ENCODE data around the gene CMTM1. TPM values are rescaled to one million over a fixed set of nuclear protein-coding genes. Genes with fewer than 3 reads are reported as not detected.

The CMTM1 gene, protein sequence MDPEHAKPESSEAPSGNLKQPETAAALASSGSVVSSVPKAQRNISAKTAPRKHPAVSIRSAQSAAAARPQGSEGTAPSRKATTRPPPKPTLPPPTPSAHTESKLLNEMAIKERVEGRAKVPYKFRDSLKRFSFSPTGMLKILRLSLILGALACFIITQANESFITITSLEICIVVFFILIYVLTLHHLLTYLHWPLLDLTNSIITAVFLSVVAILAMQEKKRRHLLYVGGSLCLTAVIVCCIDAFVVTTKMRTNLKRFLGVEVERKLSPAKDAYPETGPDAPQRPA
- 0.95 and 1.9 TPM in 2 replicates for total RNA-seq

- intact Hi-C loops (cut with micrococcal nuclease), result no loop called here
- no peak within 1 kb of the TSS for H3K27ac Mint-ChIP-seq
- H3K27me3 Mint-ChIP-seq, result no peaks in the 10 kb centered on the region
- ATAC-seq (ENCODE audit: low read depth), result no peak
- TF ChIP-seq CTCF (IDR thresholded peaks at IDR 0.05), result no peak
- peaks cover 9% of the 10 kb centered on the region for H3K4me1 Mint-ChIP-seq
- ChIA-PET POLR2A (interaction anchor here (0.7 kb wide), 1 partner anchor 16 kb away, joined by 6 read pairs; the partner anchor contains the start of gene TK2), CTCF (no interaction called here)
- no peaks in the 10 kb centered on the region for H3K9me3 Mint-ChIP-seq
- peaks cover 39% of the 10 kb centered on the region for H3K36me3 Mint-ChIP-seq (ENCODE audit: low read depth)
- no peak within 1 kb of the TSS for H3K4me3 Mint-ChIP-seq
- no peak for DNase-seq
Observed at GRCh38 chr16:66566051-66566901, at the start of gene CMTM1. TSS of gene CMTM1 (plus strand) at chr16:66566439. CDS start at chr16:66566514, 75 bp downstream.

DNA sequence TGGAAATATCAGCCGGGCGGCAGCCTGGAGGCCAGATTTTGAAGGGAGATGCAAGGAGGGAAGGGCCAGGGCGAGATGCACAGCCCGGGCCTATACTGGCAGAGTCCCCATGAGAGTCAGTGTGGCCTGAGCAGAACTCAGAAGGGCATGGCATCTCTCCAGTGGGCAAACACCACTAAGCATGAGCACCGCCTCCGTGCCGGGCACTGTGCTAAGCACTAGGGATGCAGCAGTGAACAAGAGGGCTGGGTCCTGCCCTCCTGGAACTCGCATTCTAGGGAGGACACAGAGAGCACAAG lies 49.8 kb upstream of the CMTM1 start:
- H3K4me1 Mint-ChIP-seq, result peaks cover 61% of the 10 kb centered on the region
- CTCF ChIA-PET, result no interaction called here
- H3K27ac Mint-ChIP-seq, result peak overlapping the region; percentile 99
- TF ChIP-seq CTCF (IDR thresholded peaks at IDR 0.05), result no peak
- DNase-seq (no peak), ATAC-seq (ENCODE audit: low read depth) (peak; percentile 21)
- H3K27me3 Mint-ChIP-seq, result no peaks in the 10 kb centered on the region
- H3K36me3 Mint-ChIP-seq (ENCODE audit: low read depth), result no peaks in the 10 kb centered on the region
- H3K9me3 Mint-ChIP-seq, result no peaks in the 10 kb centered on the region
- H3K4me3 Mint-ChIP-seq, result peak overlapping the region; percentile 90
- POLR2A ChIA-PET, result interaction anchor here (9.8 kb wide), 1 partner anchor 33 kb away, joined by 162 read pairs; the partner anchor contains the start of genes CKLF and TK2
- intact Hi-C loops (cut with micrococcal nuclease), result loop anchor here (1.0 to 2.0 kb wide), 4 partner anchors 8 to 110 kb away; no protein-coding TSS in a partner anchor

DNA sequence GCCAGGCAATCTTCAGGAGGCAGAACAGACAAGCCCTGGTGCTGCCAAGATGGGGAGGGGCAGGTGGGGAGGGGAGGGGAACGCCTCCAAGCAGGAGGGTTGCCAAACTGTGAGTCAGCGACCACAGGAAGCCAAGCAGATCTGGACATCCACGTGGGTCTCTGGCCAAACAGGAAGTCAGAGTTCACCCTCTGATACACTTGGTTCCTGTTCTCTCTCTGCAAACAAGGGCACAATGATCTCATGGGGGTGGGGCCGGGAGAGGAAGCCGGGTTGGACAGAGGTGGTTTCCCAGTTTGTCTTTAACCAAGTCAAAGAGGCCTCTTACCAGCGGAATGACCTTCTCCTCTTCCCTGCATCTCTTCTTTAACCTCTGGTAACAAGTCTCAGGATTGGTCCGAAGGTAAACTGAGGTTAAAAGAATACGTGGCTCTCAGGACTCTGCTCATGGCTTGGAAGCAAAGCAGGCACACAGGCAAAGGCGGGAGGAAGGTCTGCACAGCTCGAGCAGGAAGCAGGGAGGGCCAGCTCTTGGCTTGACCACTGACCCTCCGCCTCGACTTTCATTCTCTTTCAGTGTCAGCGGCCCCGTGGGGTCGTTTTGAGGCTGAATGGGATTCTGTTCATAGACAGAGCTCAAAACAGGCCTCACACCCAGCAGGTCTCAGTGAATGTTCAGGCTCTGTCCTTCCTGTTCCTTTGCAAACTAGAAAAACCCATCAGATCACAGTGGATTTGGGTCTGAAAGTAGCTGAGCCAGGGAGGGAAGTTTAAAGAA lies 49.2 kb upstream of the CMTM1 start:
- peak; percentile 72 for DNase-seq
- ATAC-seq (ENCODE audit: low read depth), result peak; percentile 91
- ChIA-PET POLR2A (interaction anchor here (0.6 to 9.8 kb wide), 4 partner anchors 9 to 33 kb away, joined by 3 to 162 read pairs (median 4); partner anchors contain the start of genes CKLF and TK2), CTCF (interaction anchor here (1.0 to 1.1 kb wide), 2 partner anchors 40 to 110 kb away, joined by 3 read pairs; no protein-coding TSS in a partner anchor)
- no peaks in the 10 kb centered on the region for H3K9me3 Mint-ChIP-seq
- peak overlapping the region; percentile 99 for H3K27ac Mint-ChIP-seq
- no peaks in the 10 kb centered on the region for H3K27me3 Mint-ChIP-seq
- intact Hi-C loops (cut with micrococcal nuclease), result loop anchor here (1.0 to 2.0 kb wide), 6 partner anchors 7 to 110 kb away; partner anchors contain the start of gene CMTM3
- H3K4me1 Mint-ChIP-seq, result peaks cover 66% of the 10 kb centered on the region
- H3K4me3 Mint-ChIP-seq, result peak overlapping the region; percentile 90
- H3K36me3 Mint-ChIP-seq (ENCODE audit: low read depth), result no peaks in the 10 kb centered on the region
- no peak for TF ChIP-seq CTCF (IDR thresholded peaks at IDR 0.05)

GRCh38 chr16:66517586-66518263 lies 48.5 kb upstream of the CMTM1 start:
- Mint-ChIP-seq H3K4me1 (peaks cover 73% of the 10 kb centered on the region), H3K9me3 (no peaks in the 10 kb centered on the region), H3K27ac (peak overlapping the region; percentile 99), H3K4me3 (peak overlapping the region; percentile 90), H3K27me3 (no peaks in the 10 kb centered on the region), H3K36me3 (ENCODE audit: low read depth) (no peaks in the 10 kb centered on the region)
- no peak for TF ChIP-seq CTCF (IDR thresholded peaks at IDR 0.05)
- intact Hi-C loops (cut with micrococcal nuclease), result loop anchor here (1.0 to 2.0 kb wide), 3 partner anchors 32 to 111 kb away; partner anchors contain the start of gene CMTM3
- DNase-seq, result no peak
- CTCF ChIA-PET, result interaction anchor here (1.0 to 1.1 kb wide), 2 partner anchors 41 to 111 kb away, joined by 3 read pairs; no protein-coding TSS in a partner anchor
- POLR2A ChIA-PET, result interaction anchor here (0.6 to 9.8 kb wide), 4 partner anchors 8 to 32 kb away, joined by 3 to 162 read pairs (median 4); partner anchors contain the start of genes CKLF and TK2
- no peak for ATAC-seq (ENCODE audit: low read depth)
